HG02763 (cell line): ENCODE measurements around the gene HACD1.

Experiments
- ATAC-seq: cut with Tn5 transposase; IDR thresholded peaks from one replicate; pipeline ENCODE4 v1.9.1; 2021; ENCODE audit warnings: mild to moderate bottlenecking, moderate library complexity; ENCODE audit not compliant: unreplicated experiment

HACD1 gene, protein sequence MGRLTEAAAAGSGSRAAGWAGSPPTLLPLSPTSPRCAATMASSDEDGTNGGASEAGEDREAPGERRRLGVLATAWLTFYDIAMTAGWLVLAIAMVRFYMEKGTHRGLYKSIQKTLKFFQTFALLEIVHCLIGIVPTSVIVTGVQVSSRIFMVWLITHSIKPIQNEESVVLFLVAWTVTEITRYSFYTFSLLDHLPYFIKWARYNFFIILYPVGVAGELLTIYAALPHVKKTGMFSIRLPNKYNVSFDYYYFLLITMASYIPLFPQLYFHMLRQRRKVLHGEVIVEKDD

GRCh38 chr10:17617031-17617911 lies at the start of gene HACD1:
HACD1 (minus strand) TSS chr10:17617374; CDS start chr10:17617339, 35 bp downstream.
- ATAC-seq, result peak; percentile 58

GRCh38 chr10:17665747-17666146 lies 48.6 kb upstream of the HACD1 start:
- ATAC-seq, result no peak

DNA sequence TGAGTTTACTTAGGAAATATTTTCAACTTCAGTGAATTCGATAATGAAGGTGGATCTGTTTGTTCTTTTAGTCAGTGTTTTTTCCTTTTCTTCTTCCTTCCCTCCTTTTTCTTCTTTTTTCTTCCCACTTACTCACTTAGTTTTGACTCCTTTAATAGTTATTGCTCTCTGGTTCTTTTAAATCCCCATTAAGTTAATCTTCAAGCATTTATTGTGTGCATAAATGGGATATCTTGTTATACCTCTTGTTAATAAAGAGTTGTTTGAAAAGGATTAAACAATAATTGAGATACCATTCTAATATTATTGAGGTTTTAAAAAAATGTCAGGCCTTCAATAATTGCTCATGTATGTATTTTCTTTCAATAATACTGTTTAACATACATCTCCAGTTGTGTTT lies 46.3 kb upstream of the HACD1 start:
- ATAC-seq, result no peak

- no peak for ATAC-seq
These were observed 45.3 kb upstream of the HACD1 start for GRCh38 chr10:17662193-17663138.

- no peak for ATAC-seq
These were observed 44.3 kb upstream of the HACD1 start for GRCh38 chr10:17661510-17661909.

- no peak for ATAC-seq
These were observed 43.7 kb upstream of the HACD1 start for GRCh38 chr10:17660921-17661320.

DNA sequence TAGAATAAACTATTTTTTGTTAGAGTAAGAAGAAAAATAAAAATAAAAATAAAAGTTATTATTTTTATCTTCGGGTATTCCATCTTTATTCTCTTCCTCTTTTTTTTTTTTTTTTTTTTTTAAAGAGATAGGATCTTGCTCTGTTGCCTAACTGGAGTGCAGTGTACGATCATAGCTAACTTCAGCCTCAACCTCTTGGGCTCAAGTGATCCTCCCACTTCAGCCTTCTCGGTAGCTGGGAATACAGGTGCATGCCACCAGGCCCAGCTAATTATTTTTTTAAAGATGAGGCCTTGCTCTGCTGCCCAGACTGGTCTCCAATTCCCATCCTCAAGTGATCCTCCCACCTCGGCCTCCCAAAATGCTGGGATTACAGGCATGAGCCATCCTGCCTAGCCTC lies 42.2 kb upstream of the HACD1 start:
- ATAC-seq, result no peak

- no peak for ATAC-seq
These were observed 39.9 kb upstream of the HACD1 start for GRCh38 chr10:17657103-17657500.

DNA sequence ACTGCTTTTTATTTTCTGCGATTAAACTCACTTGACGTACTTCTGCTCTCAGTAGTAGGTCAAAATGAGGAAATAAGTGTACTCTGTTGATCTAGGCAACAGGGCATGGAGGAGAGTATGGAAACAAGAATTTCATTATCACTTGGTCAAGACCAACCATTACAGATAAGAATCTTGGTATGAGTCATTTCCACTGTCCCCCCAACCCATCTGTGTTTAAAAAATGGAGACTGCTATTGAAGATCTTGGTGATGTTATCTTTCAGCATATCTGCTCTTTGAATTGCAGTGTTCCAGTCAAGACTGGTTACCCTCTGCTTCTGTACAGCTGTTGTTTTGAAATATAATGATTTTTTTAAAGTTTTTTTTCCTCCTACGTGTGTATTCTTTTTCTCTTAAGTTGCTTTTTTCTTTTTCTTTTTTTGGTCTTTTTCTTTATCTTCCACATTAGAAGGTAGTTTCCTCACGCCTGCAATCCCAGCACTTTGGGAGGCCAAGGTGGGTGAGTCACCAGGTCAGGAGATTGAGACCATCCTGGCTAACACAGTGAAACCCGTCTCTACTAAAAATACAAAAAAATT lies 38.5 kb upstream of the HACD1 start:
- ATAC-seq, result peak; percentile 89

GRCh38 chr10:17655009-17655408 lies 37.8 kb upstream of the HACD1 start:
- no peak for ATAC-seq

GRCh38 chr10:17652585-17652984 lies 35.4 kb upstream of the HACD1 start:
- no peak for ATAC-seq

- no peak for ATAC-seq
These were observed 34.7 kb upstream of the HACD1 start for GRCh38 chr10:17651896-17652295.

DNA sequence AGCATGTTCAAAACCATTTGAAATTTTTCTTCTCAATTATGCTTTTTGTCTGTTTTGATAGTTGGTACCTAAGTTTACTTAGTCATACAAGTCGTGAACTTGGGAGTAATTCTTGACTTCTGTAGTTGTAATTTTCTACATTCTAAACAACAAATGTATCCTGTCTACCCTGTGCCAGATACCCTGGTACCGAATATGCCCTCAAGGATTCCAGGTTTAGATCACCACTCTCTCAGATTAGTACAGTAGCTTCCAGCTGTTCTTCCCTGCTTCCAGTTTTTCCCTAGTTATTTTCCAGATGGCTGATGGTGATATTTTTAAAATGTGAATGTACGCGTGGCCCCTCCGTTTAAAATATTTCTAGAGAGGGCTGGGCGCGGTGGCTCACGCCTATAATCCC lies 33.2 kb upstream of the HACD1 start:
- no peak for ATAC-seq

DNA sequence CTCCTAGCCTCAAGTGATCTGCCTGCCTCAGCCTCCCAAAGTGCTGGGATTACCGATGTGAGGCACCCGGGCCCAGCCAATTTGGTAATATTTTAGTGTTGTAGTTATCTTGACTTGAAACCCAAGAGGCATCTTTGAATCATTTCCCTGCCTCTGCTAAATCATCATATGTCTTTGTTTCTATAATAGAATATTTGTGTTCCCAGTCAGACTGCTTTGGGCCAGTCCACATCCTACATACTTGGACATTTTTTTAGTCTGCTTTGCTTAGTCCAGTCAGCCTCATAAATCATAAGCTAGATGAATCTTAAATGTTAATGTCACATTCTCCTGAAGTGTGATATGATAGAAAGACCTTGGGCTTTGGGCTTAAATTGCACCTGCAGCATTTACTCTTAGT lies 32.7 kb upstream of the HACD1 start:
- ATAC-seq, result no peak

- ATAC-seq, result no peak
These were observed 31.9 kb upstream of the HACD1 start for GRCh38 chr10:17649052-17649451.

GRCh38 chr10:17648243-17649035 lies 31.3 kb upstream of the HACD1 start:
- ATAC-seq, result no peak

GRCh38 chr10:17647326-17647725 lies 30.2 kb upstream of the HACD1 start:
- no peak for ATAC-seq

- no peak for ATAC-seq
These were observed 28.6 kb upstream of the HACD1 start for GRCh38 chr10:17645621-17646345.

DNA sequence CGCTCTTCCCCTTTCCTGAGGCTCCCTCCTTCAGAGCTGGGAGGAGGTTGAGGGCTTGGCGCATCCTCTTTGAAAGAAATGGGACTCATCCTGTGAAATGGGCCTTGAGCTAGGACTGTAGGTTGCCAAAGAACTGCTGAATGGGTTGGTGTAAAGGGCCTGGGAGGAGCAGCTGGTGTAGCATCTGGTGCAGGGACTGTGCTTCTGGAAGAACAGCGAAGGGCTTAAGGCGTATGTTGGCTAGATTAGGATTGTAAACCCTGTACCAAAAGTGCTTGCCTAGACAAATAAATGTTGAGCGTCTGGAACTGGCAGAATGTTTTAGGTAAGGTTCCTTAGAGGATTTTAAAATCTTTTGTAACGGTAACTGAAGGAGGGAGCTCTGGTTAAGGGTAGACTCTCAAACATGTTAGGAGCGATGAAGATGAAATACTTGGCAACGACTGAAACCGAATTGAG lies 27.3 kb upstream of the HACD1 start:
- peak; percentile 38 for ATAC-seq
